ENCODE data around the gene SRGAP1.

GRCh38 chr12:64053117-64053516 lies 208.6 kb downstream of the SRGAP1 start:
- TF ChIP-seq POLR2A (IDR thresholded peaks at IDR 0.05; ENCODE audit: low read depth, low read length) (no peak), TAF1 (IDR thresholded peaks at IDR 0.05; ENCODE audit: borderline replicate concordance, low read depth, low read length) (no peak), POLR2AphosphoS5 (IDR thresholded peaks at IDR 0.05; ENCODE audit: low read depth, low read length) (no peak)
